IPS DF 4.7 (cell line): Measurements from ENCODE around the gene IMPDH1.

Experiments used
- DNase-seq: peaks from one replicate; pipeline ENCODE4 v3.0.0-alpha.2; 2013; ENCODE audit warnings: low spot score; ENCODE audit errors: extremely low read depth

IMPDH1 gene

GRCh38 chr7:128360359-128360678 lies 49.5 kb downstream of the IMPDH1 start:
- DNase-seq = no peak

GRCh38 chr7:128359939-128360338 lies 49.8 kb downstream of the IMPDH1 start:
- DNase-seq = no peak

GRCh38 chr7:128359336-128359735 lies 50.4 kb downstream of the IMPDH1 start:
- no peak for DNase-seq

DNA sequence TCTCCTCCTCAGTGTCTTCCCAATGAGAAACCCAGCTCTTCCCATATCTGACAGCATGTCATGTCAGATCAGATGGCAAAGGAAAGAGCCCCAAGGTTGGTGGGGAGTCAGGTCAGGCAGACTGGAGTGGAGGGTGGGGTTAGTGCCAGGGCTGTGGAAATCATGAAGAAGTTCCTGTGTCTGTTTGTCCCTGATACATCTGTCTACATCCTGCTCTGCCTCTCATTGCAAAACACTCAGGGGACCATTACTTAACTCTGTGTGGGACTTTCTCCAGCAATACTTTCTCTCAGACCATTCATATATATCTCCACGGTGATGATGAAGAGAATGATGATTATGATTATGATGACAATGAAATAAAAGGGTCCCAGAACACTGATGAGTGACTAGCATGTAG lies 51.5 kb downstream of the IMPDH1 start:
- no peak for DNase-seq

GRCh38 chr7:128357217-128357613 lies 52.6 kb downstream of the IMPDH1 start:
- DNase-seq = no peak

DNA sequence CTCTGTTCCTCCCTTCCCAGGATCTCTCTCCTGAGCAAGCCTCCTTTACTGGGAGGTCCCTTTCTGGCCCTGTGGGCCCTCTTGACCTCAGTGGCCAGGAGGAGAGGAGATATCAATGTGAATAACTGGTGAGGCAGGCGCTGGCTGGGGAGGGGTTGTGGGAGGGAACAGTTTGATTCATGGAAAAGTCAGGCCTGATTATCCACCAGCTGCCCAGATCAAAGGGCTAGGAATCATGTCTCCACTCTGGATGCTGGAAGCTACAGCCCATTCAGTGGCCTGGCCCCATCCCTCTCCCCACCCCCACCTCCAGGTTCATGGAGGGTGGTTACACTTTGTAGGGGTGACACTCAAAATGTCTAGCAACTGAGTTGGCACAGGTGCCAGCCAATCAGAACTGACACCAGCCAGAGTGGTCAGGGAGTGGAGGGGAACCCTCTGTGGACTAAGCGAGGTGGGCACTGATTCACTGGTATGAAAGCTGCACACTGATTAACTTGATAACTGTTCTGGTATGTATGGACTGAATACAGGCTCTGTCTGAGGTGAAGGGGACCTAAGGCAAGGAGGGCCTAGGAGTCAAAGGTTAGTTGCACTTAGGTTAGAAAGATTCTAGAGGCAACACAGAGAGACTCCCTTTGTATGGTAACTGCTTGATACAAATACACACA lies 53.1 kb downstream of the IMPDH1 start:
- DNase-seq = no peak

DNA sequence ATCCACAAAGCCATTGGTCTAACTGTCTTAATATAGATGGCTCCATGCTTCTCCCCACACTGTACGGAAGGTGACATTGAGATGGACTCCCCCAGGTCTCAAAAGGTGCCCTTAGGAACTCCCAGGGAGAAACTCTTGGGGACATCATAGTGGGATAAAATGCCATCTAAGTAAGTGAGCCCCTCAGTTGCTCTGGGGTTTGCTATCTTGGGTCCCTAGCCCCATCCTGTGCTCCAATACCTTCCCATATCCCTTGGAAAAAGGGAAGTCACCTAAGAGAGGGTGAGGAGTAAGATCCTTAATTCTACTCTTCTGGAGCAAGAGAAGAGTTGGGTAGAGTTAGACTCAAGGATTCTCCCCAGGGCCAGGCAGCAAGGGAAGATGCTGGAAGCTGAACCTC lies 56.2 kb downstream of the IMPDH1 start:
- DNase-seq = no peak

- no peak for DNase-seq
These were observed 56.6 kb downstream of the IMPDH1 start for GRCh38 chr7:128353189-128353588.

DNA sequence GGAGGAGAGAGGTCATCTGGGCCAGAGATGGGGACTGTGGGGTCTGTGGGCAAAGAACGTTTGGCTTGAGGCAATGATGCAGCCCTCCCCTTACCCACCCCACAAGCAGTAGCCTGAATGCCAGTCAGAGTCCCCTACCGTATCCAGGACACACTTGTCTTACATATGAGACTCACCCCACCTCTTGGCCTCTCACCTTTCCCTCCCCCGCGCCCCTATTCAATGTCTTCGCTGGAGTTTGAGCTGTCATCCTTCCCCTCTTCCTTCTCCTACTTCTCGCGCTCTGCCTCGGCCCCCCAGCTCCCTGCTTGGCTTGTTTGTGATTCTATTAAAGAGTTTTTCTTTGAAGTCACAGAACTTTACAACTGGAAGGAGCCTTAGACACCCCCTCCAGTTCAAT lies 57.1 kb downstream of the IMPDH1 start:
- DNase-seq = no peak

DNA sequence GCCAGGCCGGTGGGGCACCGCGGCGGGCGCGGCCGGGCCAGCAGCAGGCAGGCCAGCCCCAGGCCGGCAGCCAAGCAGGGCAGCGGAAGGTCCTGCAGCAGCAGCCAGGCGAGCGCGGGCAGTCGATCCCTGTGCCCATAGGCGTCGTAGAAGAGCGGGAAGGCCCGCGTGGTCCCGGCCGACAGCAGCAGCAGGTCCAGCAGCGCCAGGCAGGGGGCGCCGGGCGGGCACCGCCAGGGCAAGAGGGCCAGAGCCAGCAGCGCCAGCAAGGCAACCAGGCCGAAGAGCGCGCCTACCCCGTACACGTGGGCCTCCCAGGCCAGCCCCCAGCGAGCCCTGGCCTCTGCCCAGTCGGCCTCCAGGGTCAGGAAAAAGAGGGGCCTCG lies 57.6 kb downstream of the IMPDH1 start:
- DNase-seq = no peak

DNA sequence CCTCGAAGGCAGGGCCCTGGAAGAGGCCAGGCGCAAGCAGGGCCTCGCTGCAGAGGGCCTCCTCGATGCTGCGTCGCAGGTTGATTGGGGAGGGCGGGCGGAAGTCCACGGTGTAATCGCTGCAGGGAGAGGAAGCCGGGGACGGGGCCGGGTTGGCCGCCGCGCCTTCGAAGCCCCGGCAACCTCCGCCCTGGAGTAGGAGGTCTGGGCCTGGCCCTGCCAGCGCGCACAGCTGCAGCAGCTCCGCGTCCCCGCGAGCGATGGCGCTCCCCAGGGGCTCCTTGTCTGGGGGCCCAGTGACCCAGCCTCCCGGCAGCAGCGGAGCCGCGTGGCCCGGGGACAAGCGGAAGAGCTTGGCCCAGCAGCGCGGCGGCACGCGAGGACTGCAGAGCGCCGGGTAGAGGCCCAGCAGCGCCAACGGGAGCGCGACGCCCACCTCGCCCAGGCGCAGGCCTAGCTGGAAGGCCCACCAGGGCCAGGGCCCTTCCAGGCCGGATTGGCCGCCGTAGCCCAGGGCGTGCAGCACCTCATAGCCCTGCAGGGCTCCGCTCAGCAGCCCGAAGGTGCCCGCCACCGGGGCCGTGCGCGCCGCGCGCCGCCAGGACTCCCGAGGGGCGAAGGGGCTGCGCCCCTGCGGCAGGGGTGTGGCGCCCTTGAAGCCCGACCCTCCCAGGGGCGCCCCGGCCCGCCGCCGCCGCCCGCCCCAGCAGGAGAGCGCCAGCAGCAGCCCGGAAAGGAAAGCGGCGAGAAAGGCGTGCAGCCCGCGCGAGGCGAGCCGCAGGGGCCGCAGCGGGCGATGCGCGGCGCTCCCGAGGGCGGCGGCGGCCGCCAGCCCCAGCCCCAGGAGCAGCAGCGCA lies 58.3 kb downstream of the IMPDH1 start:
- no peak for DNase-seq

GRCh38 chr7:128350708-128351295 lies 59.0 kb downstream of the IMPDH1 start:
- DNase-seq = no peak

GRCh38 chr7:128349466-128349825 lies 60.3 kb downstream of the IMPDH1 start:
- DNase-seq = no peak

- no peak for DNase-seq
These were observed 62.1 kb downstream of the IMPDH1 start for GRCh38 chr7:128347647-128348097.

DNA sequence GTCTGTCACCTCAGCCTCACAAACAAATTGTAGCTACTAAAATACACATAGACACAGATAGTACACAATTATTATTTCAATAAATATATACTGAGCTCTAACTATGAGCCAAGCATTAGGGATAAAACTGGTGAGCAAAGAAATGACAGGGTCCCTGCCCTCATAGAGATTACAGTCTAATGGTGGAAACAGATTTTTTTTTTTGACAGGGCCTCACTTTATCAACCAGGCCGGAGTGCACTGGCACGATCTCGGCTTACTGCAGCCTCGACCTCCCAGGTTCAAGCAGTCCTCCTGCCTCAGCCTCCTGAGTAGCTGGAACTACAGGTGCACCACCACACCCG lies 65.4 kb downstream of the IMPDH1 start:
- DNase-seq = no peak

DNA sequence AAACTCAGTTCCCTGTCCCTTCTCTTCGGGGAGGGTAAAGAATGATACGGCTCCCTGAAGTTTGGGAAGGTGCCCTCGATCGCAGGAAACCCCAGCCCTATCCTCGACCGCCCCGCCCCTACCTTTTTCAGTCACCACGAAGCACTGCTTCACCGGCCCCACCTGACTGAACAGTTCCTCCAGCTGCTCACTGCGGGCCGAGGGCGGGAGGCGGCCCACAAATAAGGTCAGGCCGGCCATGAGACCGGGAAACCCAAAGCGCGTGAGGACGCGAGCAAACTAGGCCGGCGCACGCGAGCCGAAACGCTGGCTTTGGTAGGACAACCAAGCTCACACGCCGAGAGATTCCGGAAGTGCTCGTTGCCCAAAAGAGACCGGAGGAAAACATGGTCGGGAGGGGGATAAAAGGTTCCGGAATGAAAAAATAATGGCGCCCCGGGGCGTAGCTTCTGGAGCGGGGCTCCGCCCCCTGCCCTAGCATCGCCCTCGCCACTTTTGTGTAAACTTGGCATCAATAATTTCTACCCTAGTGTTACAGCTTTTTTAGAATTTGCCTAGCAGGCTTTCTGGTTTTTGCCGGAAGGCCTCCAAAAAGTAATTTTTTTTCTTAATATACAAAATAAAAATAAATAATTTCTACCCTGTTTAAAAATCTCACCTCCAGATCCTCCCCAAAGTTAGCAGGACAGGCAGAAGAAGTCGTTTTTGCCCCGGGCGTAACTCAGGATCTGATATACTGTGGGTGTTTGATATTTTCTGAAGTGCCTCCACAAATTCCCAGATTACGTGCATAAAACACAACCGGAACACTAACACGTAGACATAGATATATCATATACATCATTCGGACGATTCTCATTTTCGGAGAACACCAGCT lies 66.0 kb downstream of the IMPDH1 start, which contains the start of gene RBM28:
Gene RBM28 (minus strand): TSS at position 355 of the 877 bp plus-strand sequence. CDS start 115 bp downstream, at position 240.
- DNase-seq = no peak
